ENCODE measurements around the gene SPRR1B. TPM values are rescaled to one million over a fixed set of nuclear protein-coding genes. Genes with fewer than 3 reads are reported as not detected.

SPRR1B gene
- total and polyA plus RNA-seq, 4 donors = not detected

DNA sequence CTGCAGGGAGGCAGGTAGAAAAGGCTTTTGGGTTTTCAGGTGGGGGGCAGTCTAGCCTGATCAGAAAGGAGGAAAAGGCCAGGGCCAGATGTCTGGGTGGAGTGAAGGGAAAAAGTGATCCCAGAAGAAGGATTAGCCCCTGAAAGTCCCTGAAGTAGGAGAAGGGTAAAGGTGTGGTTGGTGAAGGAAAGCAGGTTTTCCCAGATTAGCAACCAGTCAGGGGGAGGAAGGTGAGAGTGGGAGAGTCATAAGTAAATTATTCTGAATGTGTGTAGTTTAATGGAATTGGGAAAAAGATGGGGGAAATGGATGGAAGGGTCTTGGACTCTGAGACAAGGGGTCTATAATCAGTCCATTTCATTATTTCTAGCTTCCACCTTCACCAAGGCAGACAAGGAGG, 47.8 kb upstream of the SPRR1B start:
- H3K4me3 ChIP-seq (ENCODE audit: low read depth in 1 of 3, low read length in 3 of 3) = no peak overlapping the region
- H3K27me3 ChIP-seq (ENCODE audit: control insufficient read depth in 4 of 4, insufficient read depth in 4 of 4, low read length in 3 of 4) = no peaks in the 10 kb centered on the region
- TF ChIP-seq HNF4A (conservative IDR thresholded peaks at IDR 0.05) = no peak
- TF ChIP-seq, protein P1, sequence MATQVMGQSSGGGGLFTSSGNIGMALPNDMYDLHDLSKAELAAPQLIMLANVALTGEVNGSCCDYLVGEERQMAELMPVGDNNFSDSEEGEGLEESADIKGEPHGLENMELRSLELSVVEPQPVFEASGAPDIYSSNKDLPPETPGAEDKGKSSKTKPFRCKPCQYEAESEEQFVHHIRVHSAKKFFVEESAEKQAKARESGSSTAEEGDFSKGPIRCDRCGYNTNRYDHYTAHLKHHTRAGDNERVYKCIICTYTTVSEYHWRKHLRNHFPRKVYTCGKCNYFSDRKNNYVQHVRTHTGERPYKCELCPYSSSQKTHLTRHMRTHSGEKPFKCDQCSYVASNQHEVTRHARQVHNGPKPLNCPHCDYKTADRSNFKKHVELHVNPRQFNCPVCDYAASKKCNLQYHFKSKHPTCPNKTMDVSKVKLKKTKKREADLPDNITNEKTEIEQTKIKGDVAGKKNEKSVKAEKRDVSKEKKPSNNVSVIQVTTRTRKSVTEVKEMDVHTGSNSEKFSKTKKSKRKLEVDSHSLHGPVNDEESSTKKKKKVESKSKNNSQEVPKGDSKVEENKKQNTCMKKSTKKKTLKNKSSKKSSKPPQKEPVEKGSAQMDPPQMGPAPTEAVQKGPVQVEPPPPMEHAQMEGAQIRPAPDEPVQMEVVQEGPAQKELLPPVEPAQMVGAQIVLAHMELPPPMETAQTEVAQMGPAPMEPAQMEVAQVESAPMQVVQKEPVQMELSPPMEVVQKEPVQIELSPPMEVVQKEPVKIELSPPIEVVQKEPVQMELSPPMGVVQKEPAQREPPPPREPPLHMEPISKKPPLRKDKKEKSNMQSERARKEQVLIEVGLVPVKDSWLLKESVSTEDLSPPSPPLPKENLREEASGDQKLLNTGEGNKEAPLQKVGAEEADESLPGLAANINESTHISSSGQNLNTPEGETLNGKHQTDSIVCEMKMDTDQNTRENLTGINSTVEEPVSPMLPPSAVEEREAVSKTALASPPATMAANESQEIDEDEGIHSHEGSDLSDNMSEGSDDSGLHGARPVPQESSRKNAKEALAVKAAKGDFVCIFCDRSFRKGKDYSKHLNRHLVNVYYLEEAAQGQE (IDR thresholded peaks at IDR 0.05) = no peak
- TF ChIP-seq TAF1 (conservative IDR thresholded peaks at IDR 0.05) = no peak
- no peak for TF ChIP-seq FOXA1 (IDR thresholded peaks at IDR 0.05)
- no peak for TF ChIP-seq RXRA (IDR thresholded peaks at IDR 0.05)
- TF ChIP-seq, protein P2, sequence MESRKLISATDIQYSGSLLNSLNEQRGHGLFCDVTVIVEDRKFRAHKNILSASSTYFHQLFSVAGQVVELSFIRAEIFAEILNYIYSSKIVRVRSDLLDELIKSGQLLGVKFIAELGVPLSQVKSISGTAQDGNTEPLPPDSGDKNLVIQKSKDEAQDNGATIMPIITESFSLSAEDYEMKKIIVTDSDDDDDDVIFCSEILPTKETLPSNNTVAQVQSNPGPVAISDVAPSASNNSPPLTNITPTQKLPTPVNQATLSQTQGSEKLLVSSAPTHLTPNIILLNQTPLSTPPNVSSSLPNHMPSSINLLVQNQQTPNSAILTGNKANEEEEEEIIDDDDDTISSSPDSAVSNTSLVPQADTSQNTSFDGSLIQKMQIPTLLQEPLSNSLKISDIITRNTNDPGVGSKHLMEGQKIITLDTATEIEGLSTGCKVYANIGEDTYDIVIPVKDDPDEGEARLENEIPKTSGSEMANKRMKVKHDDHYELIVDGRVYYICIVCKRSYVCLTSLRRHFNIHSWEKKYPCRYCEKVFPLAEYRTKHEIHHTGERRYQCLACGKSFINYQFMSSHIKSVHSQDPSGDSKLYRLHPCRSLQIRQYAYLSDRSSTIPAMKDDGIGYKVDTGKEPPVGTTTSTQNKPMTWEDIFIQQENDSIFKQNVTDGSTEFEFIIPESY (IDR thresholded peaks at IDR 0.05) = no peak
- TF ChIP-seq, protein P3, sequence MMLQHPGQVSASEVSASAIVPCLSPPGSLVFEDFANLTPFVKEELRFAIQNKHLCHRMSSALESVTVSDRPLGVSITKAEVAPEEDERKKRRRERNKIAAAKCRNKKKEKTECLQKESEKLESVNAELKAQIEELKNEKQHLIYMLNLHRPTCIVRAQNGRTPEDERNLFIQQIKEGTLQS (IDR thresholded peaks at IDR 0.05) = no peak
- TF ChIP-seq GABPA (IDR thresholded peaks at IDR 0.05 in 1 of 2, conservative IDR thresholded peaks at IDR 0.05 in 1 of 2) = no peak
- no peaks in the 10 kb centered on the region for H3K4me1 ChIP-seq (ENCODE audit: control insufficient read depth in 4 of 4, insufficient read depth in 4 of 4, low read length in 3 of 4)
- no peaks in the 10 kb centered on the region for H3K36me3 ChIP-seq (ENCODE audit: control insufficient read depth in 4 of 4, insufficient read depth in 3 of 4, low read depth in 1 of 4, low read length in 3 of 4)
- no peak overlapping the region for H3K27ac ChIP-seq (ENCODE audit: low read depth in 1 of 2, low read length in 2 of 2)
- DNase-seq (ENCODE audit: low spot score) = no peak
- no peaks in the 10 kb centered on the region for H3K9me3 ChIP-seq (ENCODE audit: control insufficient read depth in 4 of 4, low read length in 3 of 4)
- H3K9ac ChIP-seq (ENCODE audit: low read depth in 1 of 2, low read length in 2 of 2) = no peak overlapping the region

DNA sequence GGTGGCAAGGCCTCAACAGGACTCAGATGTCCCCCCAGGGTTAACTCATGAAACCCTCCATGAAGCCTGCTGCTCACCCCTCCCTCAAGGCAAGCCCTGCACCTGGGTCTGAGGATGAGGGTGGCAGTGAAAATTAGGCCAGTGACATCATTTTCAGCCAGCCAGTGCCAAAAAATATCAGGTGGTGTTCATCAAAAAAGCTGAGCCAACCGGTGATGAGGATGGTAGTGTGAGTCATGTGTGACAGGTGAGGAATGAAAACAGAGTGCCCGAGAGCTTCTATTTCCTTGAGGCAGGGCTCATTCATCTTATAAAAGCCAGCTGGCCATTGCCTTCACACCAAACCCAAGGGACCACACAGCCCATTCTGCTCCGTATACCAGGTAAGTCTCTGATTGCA, 47.3 kb upstream of the SPRR1B start, which contains the start of gene SPRR1A:
Gene SPRR1A (plus strand): TSS at position 339 of the 400 bp plus-strand sequence. CDS start 1,150 bp downstream, outside the sequence.
- no peak within 1 kb of the TSS for H3K9ac ChIP-seq (ENCODE audit: low read depth in 1 of 2, low read length in 2 of 2)
- WGBS = 89% methylated on average over 3 of the region's 3 CpGs
- no peaks in the 10 kb centered on the region for H3K9me3 ChIP-seq (ENCODE audit: control insufficient read depth in 4 of 4, low read length in 3 of 4)
- H3K27me3 ChIP-seq (ENCODE audit: control insufficient read depth in 4 of 4, insufficient read depth in 4 of 4, low read length in 3 of 4) = no peaks in the 10 kb centered on the region
- TF ChIP-seq, protein P4, sequence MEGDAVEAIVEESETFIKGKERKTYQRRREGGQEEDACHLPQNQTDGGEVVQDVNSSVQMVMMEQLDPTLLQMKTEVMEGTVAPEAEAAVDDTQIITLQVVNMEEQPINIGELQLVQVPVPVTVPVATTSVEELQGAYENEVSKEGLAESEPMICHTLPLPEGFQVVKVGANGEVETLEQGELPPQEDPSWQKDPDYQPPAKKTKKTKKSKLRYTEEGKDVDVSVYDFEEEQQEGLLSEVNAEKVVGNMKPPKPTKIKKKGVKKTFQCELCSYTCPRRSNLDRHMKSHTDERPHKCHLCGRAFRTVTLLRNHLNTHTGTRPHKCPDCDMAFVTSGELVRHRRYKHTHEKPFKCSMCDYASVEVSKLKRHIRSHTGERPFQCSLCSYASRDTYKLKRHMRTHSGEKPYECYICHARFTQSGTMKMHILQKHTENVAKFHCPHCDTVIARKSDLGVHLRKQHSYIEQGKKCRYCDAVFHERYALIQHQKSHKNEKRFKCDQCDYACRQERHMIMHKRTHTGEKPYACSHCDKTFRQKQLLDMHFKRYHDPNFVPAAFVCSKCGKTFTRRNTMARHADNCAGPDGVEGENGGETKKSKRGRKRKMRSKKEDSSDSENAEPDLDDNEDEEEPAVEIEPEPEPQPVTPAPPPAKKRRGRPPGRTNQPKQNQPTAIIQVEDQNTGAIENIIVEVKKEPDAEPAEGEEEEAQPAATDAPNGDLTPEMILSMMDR (IDR thresholded peaks at IDR 0.05; ENCODE audit: low read depth, low read length, missing input control) = no peak
- TF ChIP-seq JUND (IDR thresholded peaks at IDR 0.05) (no peak), SP1 (IDR thresholded peaks at IDR 0.05) (no peak), YY1 (IDR thresholded peaks at IDR 0.05) (no peak), EGR1 (IDR thresholded peaks at IDR 0.05; ENCODE audit: low read depth in 2 of 2) (no peak), FOXA1 (IDR thresholded peaks at IDR 0.05) (no peak), RXRA (IDR thresholded peaks at IDR 0.05) (no peak), FOXA2 (IDR thresholded peaks at IDR 0.05) (no peak), RAD21 (IDR thresholded peaks at IDR 0.05) (no peak), NR2F2 (IDR thresholded peaks at IDR 0.05) (no peak), TAF1 (conservative IDR thresholded peaks at IDR 0.05) (no peak), HNF4A (conservative IDR thresholded peaks at IDR 0.05) (no peak), HNF4G (IDR thresholded peaks at IDR 0.05) (no peak), GABPA (IDR thresholded peaks at IDR 0.05 in 1 of 2, conservative IDR thresholded peaks at IDR 0.05 in 1 of 2) (no peak)
- TF ChIP-seq, protein P2 (IDR thresholded peaks at IDR 0.05) = no peak
- TF ChIP-seq, protein P1 (IDR thresholded peaks at IDR 0.05) = no peak
- TF ChIP-seq, protein P5, sequence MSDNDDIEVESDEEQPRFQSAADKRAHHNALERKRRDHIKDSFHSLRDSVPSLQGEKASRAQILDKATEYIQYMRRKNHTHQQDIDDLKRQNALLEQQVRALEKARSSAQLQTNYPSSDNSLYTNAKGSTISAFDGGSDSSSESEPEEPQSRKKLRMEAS (IDR thresholded peaks at IDR 0.05) = no peak
- TF ChIP-seq, protein P3 (IDR thresholded peaks at IDR 0.05) = no peak
- no peak within 1 kb of the TSS for H3K4me3 ChIP-seq (ENCODE audit: low read depth in 1 of 3, low read length in 3 of 3)
- H3K36me3 ChIP-seq (ENCODE audit: control insufficient read depth in 4 of 4, insufficient read depth in 3 of 4, low read depth in 1 of 4, low read length in 3 of 4) = no peaks in the 10 kb centered on the region
- H3K4me1 ChIP-seq (ENCODE audit: control insufficient read depth in 4 of 4, insufficient read depth in 4 of 4, low read length in 3 of 4) = no peaks in the 10 kb centered on the region
- no peak within 1 kb of the TSS for H3K27ac ChIP-seq (ENCODE audit: low read depth in 1 of 2, low read length in 2 of 2)
- no peak for DNase-seq (ENCODE audit: low spot score)
